Daoy (cell line): ENCODE data around the gene MGLL. TPM values are rescaled to one million over a fixed set of nuclear protein-coding genes. Genes with fewer than 3 reads are reported as not detected.

ENCODE experiments used
- DNase-seq: peaks from one replicate; pipeline ENCODE4 v3.0.0-alpha.2; 2015; ENCODE audit warnings: low read depth
- total RNA-seq: library from RNA; depleted of rRNA; stranded (reverse); fragments of >200 nt; shearing (Covaris generic); gene quantifications from 2 replicates; pipeline ENCODE4 v1.2.3, GENCODE V29; 2014

Gene MGLL
- total RNA-seq, 1 experiment from 2014 or later, result 37.1 TPM

- DNase-seq, result no peak
Measured at GRCh38 chr3:127835993-127836882, 13.9 kb upstream of the MGLL start.

- no peak for DNase-seq
Measured at GRCh38 chr3:127834771-127835170, 12.5 kb upstream of the MGLL start.

- DNase-seq, result no peak
Measured at GRCh38 chr3:127833281-127834032, 11.1 kb upstream of the MGLL start.

GRCh38 chr3:127831723-127832172, 9.4 kb upstream of the MGLL start:
- DNase-seq, result peak; percentile 64

- DNase-seq, result no peak
Measured at GRCh38 chr3:127829537-127829936, 7.2 kb upstream of the MGLL start.

- no peak for DNase-seq
Measured at GRCh38 chr3:127827808-127828207, 5.5 kb upstream of the MGLL start.

- DNase-seq, result no peak
Measured at GRCh38 chr3:127825756-127826155, 3.4 kb upstream of the MGLL start.

GRCh38 chr3:127824151-127824825, 2.0 kb upstream of the MGLL start:
- no peak for DNase-seq

GRCh38 chr3:127823426-127823857, 1.1 kb upstream of the MGLL start:
- no peak for DNase-seq

- peak; percentile 44 for DNase-seq
Measured at GRCh38 chr3:127822682-127823425, 539 bp upstream of the MGLL start.

- DNase-seq, result no peak
Measured at GRCh38 chr3:127821394-127821793, 921 bp downstream of the MGLL start.

GRCh38 chr3:127820826-127821313, 1.4 kb downstream of the MGLL start:
- DNase-seq, result peak; percentile 41

- DNase-seq, result no peak
Measured at GRCh38 chr3:127820221-127820825, 2.0 kb downstream of the MGLL start.

- no peak for DNase-seq
Measured at GRCh38 chr3:127819656-127820055, 2.7 kb downstream of the MGLL start.

GRCh38 chr3:127819086-127819485, 3.2 kb downstream of the MGLL start:
- DNase-seq, result no peak

GRCh38 chr3:127817406-127817841, 4.9 kb downstream of the MGLL start:
- DNase-seq, result peak; percentile 74

GRCh38 chr3:127816783-127817405, 5.4 kb downstream of the MGLL start:
- DNase-seq, result no peak

GRCh38 chr3:127815641-127816605, 6.4 kb downstream of the MGLL start:
- DNase-seq, result no peak

GRCh38 chr3:127815001-127815400, 7.3 kb downstream of the MGLL start:
- no peak for DNase-seq
